Neuronal stem cell (in vitro differentiated cells): Measurements from ENCODE around the gene PTGIS.

Source experiments
- DNase-seq: peaks from one replicate; pipeline ENCODE4 v3.0.0-alpha.2; 2013; ENCODE audit warnings: low spot score
- H2AFZ ChIP-seq: one replicate; pipeline ENCODE4 v1.6.1; 2013; ENCODE audit warnings: mild to moderate bottlenecking, low read length, inconsistent platforms
- H2AK5ac ChIP-seq: 2 replicates; pipeline ENCODE4 v1.6.1; 2013; ENCODE audit warnings: low read depth, mild to moderate bottlenecking, inconsistent platforms, low read length, moderate library complexity, mixed read lengths
- H2BK120ac ChIP-seq: 2 replicates; pipeline ENCODE4 v1.6.1; 2013; ENCODE audit warnings: low read depth, mild to moderate bottlenecking, inconsistent platforms, low read length, moderate library complexity, mixed read lengths
- H2BK12ac ChIP-seq: one replicate; pipeline ENCODE4 v1.6.1; 2013; ENCODE audit warnings: low read length, inconsistent platforms
- H2BK15ac ChIP-seq: 2 replicates; pipeline ENCODE4 v1.6.1; 2013; ENCODE audit warnings: mild to moderate bottlenecking, low read length, inconsistent platforms, mixed read lengths
- H2BK5ac ChIP-seq: one replicate; pipeline ENCODE4 v1.6.1; 2013; ENCODE audit warnings: inconsistent platforms, mild to moderate bottlenecking, low read length, moderate library complexity
- H3K14ac ChIP-seq: one replicate; pipeline ENCODE4 v1.6.1; 2013; ENCODE audit warnings: low read length, inconsistent platforms
- H3K18ac ChIP-seq: 2 replicates; pipeline ENCODE4 v1.6.1; 2013; ENCODE audit warnings: low read length, inconsistent platforms
- H3K23ac ChIP-seq: 2 replicates; pipeline ENCODE4 v1.6.1; 2013; ENCODE audit warnings: low read depth, mild to moderate bottlenecking, mixed read lengths, low read length, inconsistent platforms; ENCODE audit not compliant: poor library complexity
- H3K27ac ChIP-seq: replicated peaks from 3 replicates; pipeline ENCODE4 v1.5.1; 2013; ENCODE audit warnings: low read length, inconsistent platforms
- H3K27me3 ChIP-seq, 3 experiments: 2 replicates each; pipeline ENCODE4 v1.6.1; 2013; ENCODE audit warnings: low read length in 3 of 3, mild to moderate bottlenecking in 2 of 3, inconsistent platforms in 1 of 3, low read depth in 1 of 3, mixed read lengths in 1 of 3, moderate library complexity in 1 of 3; ENCODE audit not compliant: control insufficient read depth in 3 of 3, insufficient read depth in 3 of 3
- H3K36me3 ChIP-seq, 2 donors: replicated peaks in 1 of 2; 2 replicates each; pipeline ENCODE4 v1.6.1; 2013; ENCODE audit warnings: low read length in 2 of 2; ENCODE audit not compliant: control insufficient read depth in 2 of 2, insufficient read depth in 2 of 2
- H3K4ac ChIP-seq: 2 replicates; pipeline ENCODE4 v1.6.1; 2013; ENCODE audit warnings: inconsistent platforms, mild to moderate bottlenecking, low read length, moderate library complexity
- H3K4me1 ChIP-seq, 2 donors: 1 replicate in 1 of 2; 2 replicates in 1 of 2; pipeline ENCODE4 v1.6.1; 2013; ENCODE audit warnings: low read length in 2 of 2, low read depth in 1 of 2; ENCODE audit not compliant: control insufficient read depth in 2 of 2, insufficient read depth in 1 of 2
- H3K4me2 ChIP-seq: one replicate; pipeline ENCODE4 v1.6.1; 2013; ENCODE audit warnings: mild to moderate bottlenecking, low read length, inconsistent platforms; ENCODE audit not compliant: insufficient read depth, poor library complexity, severe bottlenecking
- H3K4me3 ChIP-seq, 2 donors: 2 replicates each; pipeline ENCODE4 v1.5.1; 2013; ENCODE audit warnings: low read length in 2 of 2, mild to moderate bottlenecking in 2 of 2, inconsistent platforms in 1 of 2, moderate library complexity in 1 of 2
- H3K79me1 ChIP-seq: one replicate; pipeline ENCODE4 v1.6.1; 2013; ENCODE audit warnings: low read depth, mild to moderate bottlenecking, inconsistent platforms, low read length, moderate library complexity
- H3K9ac ChIP-seq: one replicate; pipeline ENCODE4 v1.6.1; 2013; ENCODE audit warnings: mild to moderate bottlenecking, low read depth, low read length, inconsistent platforms; ENCODE audit not compliant: poor library complexity
- H3K9me3 ChIP-seq, 2 donors: replicated peaks in 1 of 2; 2 replicates each; pipeline versions ENCODE3 to v1.6.1; 2013; ENCODE audit warnings: low read length in 2 of 2, mild to moderate bottlenecking in 2 of 2, inconsistent platforms in 1 of 2, low read depth in 1 of 2, mixed read lengths in 1 of 2, moderate library complexity in 1 of 2; ENCODE audit not compliant: control insufficient read depth in 2 of 2, insufficient read depth in 1 of 2
- H4K8ac ChIP-seq: one replicate; pipeline ENCODE4 v1.6.1; 2013; ENCODE audit warnings: low read depth, mild to moderate bottlenecking, inconsistent platforms, low read length, moderate library complexity
- H4K91ac ChIP-seq: one replicate; pipeline ENCODE4 v1.6.1; 2013; ENCODE audit warnings: low read length, low read depth, mild to moderate bottlenecking, inconsistent platforms; ENCODE audit not compliant: poor library complexity
- WGBS, 2 donors: extraction: QIAGEN DNeasy Blood & Tissue Kit; methylation state at CpG; one replicate each; pipeline ENCODE4 v1.1.7; 2013; ENCODE audit warnings: missing lambda C conversion rate in 2 of 2, mixed read lengths in 1 of 2; ENCODE audit not compliant: insufficient read length in 2 of 2, insufficient replicate concordance in 1 of 2; ENCODE audit errors: extremely low coverage in 2 of 2; 5-methylcytosine and 5-hydroxymethylcytosine counted together

Gene PTGIS

GRCh38 chr20:49521356-49521755 is 46.6 kb downstream of the PTGIS start:
- Histone ChIP-seq H3K4me3 (no peak overlapping the region), H3K79me1 (no peaks in the 10 kb centered on the region), H3K23ac (peak overlapping the region; percentile 2), H4K8ac (no peak overlapping the region), H3K9me3 (peaks cover 0 to 7% of the 10 kb centered on the region in 2 donors), H2BK12ac (no peak overlapping the region), H3K18ac (no peak overlapping the region), H3K36me3 (peaks cover 0 to 26% of the 10 kb centered on the region in 2 donors), H2AFZ (no peak overlapping the region), H3K14ac (no peak overlapping the region), H2BK5ac (no peak overlapping the region), H3K4me2 (no peak overlapping the region), H2AK5ac (no peak overlapping the region), H3K4me1 (no peaks in the 10 kb centered on the region), H3K27me3 (no peaks in the 10 kb centered on the region), H3K27ac (no peak overlapping the region), H2BK15ac (no peak overlapping the region), H2BK120ac (no peak overlapping the region), H3K9ac (no peak overlapping the region), H4K91ac (no peak overlapping the region), H3K4ac (no peak overlapping the region)
- no peak for DNase-seq
- no CpG with 5 or more reads among the region's 4 CpGs for WGBS, 2 donors

GRCh38 chr20:49519777-49520359 is 48.1 kb downstream of the PTGIS start:
- Histone ChIP-seq H3K79me1 (no peaks in the 10 kb centered on the region), H2BK5ac (no peak overlapping the region), H2BK15ac (no peak overlapping the region), H2BK12ac (no peak overlapping the region), H3K18ac (no peak overlapping the region), H3K27me3 (no peaks in the 10 kb centered on the region), H3K27ac (no peak overlapping the region), H3K4me2 (no peak overlapping the region), H3K23ac (no peak overlapping the region), H3K4me1 (no peaks in the 10 kb centered on the region), H3K14ac (no peak overlapping the region), H4K8ac (no peak overlapping the region), H2BK120ac (no peak overlapping the region), H3K9me3 (peaks cover 0 to 5% of the 10 kb centered on the region in 2 donors), H2AFZ (no peak overlapping the region), H3K4me3 (no peak overlapping the region), H3K4ac (no peak overlapping the region), H4K91ac (no peak overlapping the region), H3K36me3 (peaks cover 0 to 26% of the 10 kb centered on the region in 2 donors), H2AK5ac (no peak overlapping the region), H3K9ac (no peak overlapping the region)
- WGBS, 2 donors = no CpG with 5 or more reads among the region's 5 CpGs
- no peak for DNase-seq

- Histone ChIP-seq H3K9me3 (peaks cover 0 to 3% of the 10 kb centered on the region in 2 donors), H2BK15ac (no peak overlapping the region), H3K4me3 (no peak overlapping the region), H3K79me1 (peaks cover 2% of the 10 kb centered on the region), H3K4me1 (no peaks in the 10 kb centered on the region), H3K36me3 (peaks cover 0 to 32% of the 10 kb centered on the region in 2 donors), H3K4ac (no peak overlapping the region), H3K14ac (no peak overlapping the region), H4K8ac (no peak overlapping the region), H4K91ac (no peak overlapping the region), H3K18ac (no peak overlapping the region), H3K4me2 (no peak overlapping the region), H2BK12ac (no peak overlapping the region), H2BK120ac (no peak overlapping the region), H2AK5ac (no peak overlapping the region), H3K9ac (no peak overlapping the region), H3K27me3 (no peaks in the 10 kb centered on the region), H3K27ac (no peak overlapping the region), H2BK5ac (peak overlapping the region; percentile 32), H3K23ac (no peak overlapping the region), H2AFZ (no peak overlapping the region)
- DNase-seq = no peak
- WGBS, 2 donors = no CpG with 5 or more reads among the region's 4 CpGs
Measured at GRCh38 chr20:49519212-49519712, 48.7 kb downstream of the PTGIS start.

GRCh38 chr20:49518576-49518975 is 49.4 kb downstream of the PTGIS start:
- DNase-seq = no peak
- Histone ChIP-seq H3K36me3 (peaks cover 0 to 31% of the 10 kb centered on the region in 2 donors), H3K14ac (no peak overlapping the region), H3K4ac (no peak overlapping the region), H2AK5ac (no peak overlapping the region), H4K91ac (no peak overlapping the region), H2BK12ac (no peak overlapping the region), H3K4me2 (no peak overlapping the region), H2AFZ (no peak overlapping the region), H3K18ac (no peak overlapping the region), H3K23ac (no peak overlapping the region), H2BK120ac (no peak overlapping the region), H2BK15ac (no peak overlapping the region), H3K4me1 (no peaks in the 10 kb centered on the region), H3K27ac (no peak overlapping the region), H3K9me3 (no peaks in the 10 kb centered on the region), H3K79me1 (peaks cover 2% of the 10 kb centered on the region), H2BK5ac (no peak overlapping the region), H4K8ac (no peak overlapping the region), H3K9ac (no peak overlapping the region), H3K27me3 (no peaks in the 10 kb centered on the region), H3K4me3 (no peak overlapping the region)
- WGBS, 2 donors = no CpG with 5 or more reads among the region's 5 CpGs
